Peyer's patch (tissue), 4 donors: ENCODE measurements around the gene ARHGEF39. TPM values are rescaled to one million over a fixed set of nuclear protein-coding genes. Genes with fewer than 3 reads are reported as not detected.
"Not testable (repeated sequence)": the region's sequence is repeated elsewhere in the genome, so short reads cannot be mapped to it uniquely, and the experiment has no call there.

Experiments used
- DNase-seq, 3 donors: peaks; one replicate each; pipeline ENCODE4 v3.0.0-alpha.2; 2017 to 2019
- H3K27ac ChIP-seq, 4 donors: fragments of 200-600 bp; sonication (generic); one replicate each; pipeline ENCODE4 v1.5.1; 2016 to 2019
- H3K27me3 ChIP-seq, 2 donors: fragments of 200-600 bp; sonication (generic); one replicate each; pipeline ENCODE4 v1.5.1; 2019
- H3K36me3 ChIP-seq, 3 donors: fragments of 200-600 bp; sonication (generic); one replicate each; pipeline ENCODE4 v1.5.1; 2016 to 2019
- H3K4me1 ChIP-seq, 4 donors: fragments of 200-600 bp; sonication (generic); one replicate each; pipeline ENCODE4 v1.5.1; 2016 to 2019
- H3K4me3 ChIP-seq, 4 donors: fragments of 200-600 bp; sonication (generic); 1 replicate in 3 of 4; 2 replicates in 1 of 4; pipeline ENCODE4 v1.5.1; 2016 to 2019; ENCODE audit warnings: mild to moderate bottlenecking in 1 of 4
- H3K9me3 ChIP-seq, 4 donors: fragments of 200-600 bp; sonication (generic); one replicate each; pipeline ENCODE4 v1.5.1; 2016 to 2019; ENCODE audit warnings: mild to moderate bottlenecking in 1 of 4
- CTCF ChIP-seq, 6 experiments: fragments of 450-650 bp in 4 of 6; fragments of 200-600 bp in 2 of 6; sonication (generic) in 1 of 6; IDR thresholded peaks; one replicate each; pipeline ENCODE4 v1.5.1; 2017 to 2019; ENCODE audit warnings: antibody characterized with exemption in 6 of 6, mild to moderate bottlenecking in 3 of 6, moderate library complexity in 1 of 6
- POLR2A ChIP-seq, 2 donors: fragments of 450-650 bp; IDR thresholded peaks; one replicate each; pipeline ENCODE4 v1.5.1; 2017; ENCODE audit warnings: antibody characterized with exemption in 2 of 2, mild to moderate bottlenecking in 2 of 2, moderate library complexity in 2 of 2
- total RNA-seq, 4 donors: library from RNA; depleted of rRNA; stranded (reverse); fragments of >200 nt; gene quantifications; one replicate each; pipeline ENCODE4 v1.1.0, GENCODE V29; 2016

ARHGEF39 gene
- total RNA-seq, 4 donors from 2014 or later: 1.9 to 19.8 (median 4.8) TPM

DNA sequence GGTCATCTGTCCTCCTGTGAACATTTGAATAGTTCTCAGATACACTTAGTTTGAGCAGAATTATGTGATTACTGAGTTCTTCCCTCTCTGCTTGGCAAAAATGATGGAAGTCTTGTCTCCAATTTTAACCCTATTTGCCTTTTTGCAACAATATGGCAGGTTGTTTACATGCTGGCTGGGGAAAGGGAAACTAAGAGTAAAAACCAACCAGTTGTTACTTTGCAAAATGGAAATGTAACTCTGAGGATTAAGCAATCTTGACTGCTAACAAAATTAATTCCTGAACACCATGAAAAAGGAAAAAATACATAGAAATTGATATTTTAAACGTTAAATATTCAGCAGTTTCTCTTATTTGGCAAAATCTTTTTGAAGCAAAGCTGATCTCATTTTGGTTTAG lies 25.4 kb downstream of the ARHGEF39 start:
- no peak for TF ChIP-seq CTCF (IDR thresholded peaks at IDR 0.05)
- TF ChIP-seq POLR2A (IDR thresholded peaks at IDR 0.05): no peak
- H3K9me3 ChIP-seq: no peaks in the 10 kb centered on the region
- no peak for DNase-seq
- H3K4me1 ChIP-seq: peaks cover 0 to 21% (median 2%) of the 10 kb centered on the region in 4 donors
- no peak overlapping the region for H3K4me3 ChIP-seq
- H3K27me3 ChIP-seq: no peaks in the 10 kb centered on the region
- no peaks in the 10 kb centered on the region for H3K36me3 ChIP-seq
- H3K27ac ChIP-seq: peak overlapping the region in 1 of 4 donors; percentile 44

- H3K27ac ChIP-seq: peak overlapping the region in 1 of 4 donors; percentile 44
- not testable (repeated sequence) for H3K36me3 ChIP-seq, H3K4me3 ChIP-seq, DNase-seq, H3K9me3 ChIP-seq, H3K27me3 ChIP-seq
- peaks cover 0 to 21% (median 2%) of the 10 kb centered on the region in 4 donors for H3K4me1 ChIP-seq
These were observed 25.8 kb downstream of the ARHGEF39 start for GRCh38 chr9:35639225-35639624.

- H3K36me3 ChIP-seq, H3K4me3 ChIP-seq, H3K27me3 ChIP-seq, H3K9me3 ChIP-seq, H3K27ac ChIP-seq: not testable (repeated sequence)
- peak in 1 of 3 donors; percentile 53 for DNase-seq
- peaks cover 0 to 21% (median 2%) of the 10 kb centered on the region in 4 donors for H3K4me1 ChIP-seq
These were observed 26.2 kb downstream of the ARHGEF39 start for GRCh38 chr9:35638751-35639150.

DNA sequence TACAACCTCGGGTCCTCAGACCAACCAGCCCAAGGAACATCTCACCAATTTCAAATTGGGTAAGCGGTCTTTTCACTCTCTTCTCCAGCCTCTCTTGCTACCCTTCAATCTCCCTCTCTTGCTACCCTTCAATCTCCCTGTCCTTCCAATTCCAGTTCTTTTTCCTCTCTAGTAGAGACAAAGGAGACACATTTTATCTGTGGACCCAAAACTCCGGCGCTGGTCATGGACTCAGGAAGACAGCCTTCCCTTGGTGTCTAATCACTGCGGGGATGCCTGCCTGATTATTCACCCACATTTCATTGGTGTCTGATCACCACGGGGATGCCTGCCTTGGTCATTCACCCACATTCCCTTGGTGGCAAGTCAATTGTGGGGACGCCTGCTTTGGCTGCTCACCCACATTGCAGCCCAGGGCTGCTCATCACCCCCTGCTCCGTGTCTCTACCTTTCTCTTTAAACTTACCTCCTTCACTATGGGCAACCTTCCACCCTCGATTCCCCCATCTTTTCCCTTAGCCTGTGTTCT lies 27.5 kb downstream of the ARHGEF39 start:
- not testable (repeated sequence) for H3K36me3 ChIP-seq, H3K27me3 ChIP-seq, H3K9me3 ChIP-seq, H3K4me3 ChIP-seq
- Histone ChIP-seq H3K4me1 (peaks cover 0 to 21% (median 2%) of the 10 kb centered on the region in 4 donors), H3K27ac (peak overlapping the region in 1 of 4 donors; percentile 38)
- peak in 1 of 3 donors; percentile 26 for DNase-seq

GRCh38 chr9:35636877-35637246 lies 28.1 kb downstream of the ARHGEF39 start:
- not testable (repeated sequence) for H3K9me3 ChIP-seq, H3K4me3 ChIP-seq, DNase-seq, H3K27me3 ChIP-seq, H3K36me3 ChIP-seq
- Histone ChIP-seq H3K4me1 (peaks cover 0 to 21% (median 2%) of the 10 kb centered on the region in 4 donors), H3K27ac (peak overlapping the region in 1 of 4 donors; percentile 75)

DNA sequence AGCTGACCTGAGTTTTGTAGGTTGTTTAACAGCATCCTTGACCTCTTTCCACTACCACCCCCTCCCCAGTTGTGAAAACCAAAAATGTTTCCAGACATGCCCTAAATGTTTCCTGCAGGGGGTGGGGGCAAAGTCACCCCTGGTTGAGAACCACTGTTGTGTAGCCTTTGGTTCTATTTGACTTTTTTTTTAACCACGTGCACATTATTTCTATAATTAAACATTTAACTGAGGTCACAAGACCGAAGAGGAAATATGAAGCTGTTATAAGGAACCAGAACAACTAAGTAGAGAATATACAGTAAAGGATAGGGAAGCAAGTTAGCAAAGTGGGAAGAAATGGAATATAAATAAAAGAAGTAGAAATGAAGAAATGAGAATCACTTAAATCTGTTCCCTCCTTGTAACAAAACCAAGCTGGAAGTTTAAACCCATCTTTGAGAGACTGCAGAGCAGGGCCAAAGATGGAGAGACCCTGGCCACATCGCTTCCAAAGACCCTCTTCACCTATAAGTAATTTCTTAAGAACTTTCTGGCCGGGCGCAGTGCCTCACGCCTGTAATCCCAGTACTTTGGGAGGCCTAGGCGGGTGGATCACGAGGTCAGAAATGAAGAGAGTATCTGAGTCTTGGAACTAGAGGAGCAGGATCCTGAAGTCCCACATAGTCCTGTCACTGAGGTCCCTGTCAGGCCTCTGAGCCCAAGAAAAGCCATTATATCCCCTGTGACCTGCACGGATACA lies 28.7 kb downstream of the ARHGEF39 start:
- Histone ChIP-seq H3K36me3 (no peaks in the 10 kb centered on the region), H3K27me3 (no peaks in the 10 kb centered on the region), H3K4me3 (no peak overlapping the region), H3K4me1 (peaks cover 0 to 21% (median 2%) of the 10 kb centered on the region in 4 donors), H3K9me3 (no peaks in the 10 kb centered on the region), H3K27ac (peak overlapping the region; percentile 14 to 75 (median 40))
- peak in 2 of 3 donors; percentile 70 for DNase-seq
- TF ChIP-seq POLR2A (IDR thresholded peaks at IDR 0.05) (no peak), CTCF (IDR thresholded peaks at IDR 0.05) (no peak)

DNA sequence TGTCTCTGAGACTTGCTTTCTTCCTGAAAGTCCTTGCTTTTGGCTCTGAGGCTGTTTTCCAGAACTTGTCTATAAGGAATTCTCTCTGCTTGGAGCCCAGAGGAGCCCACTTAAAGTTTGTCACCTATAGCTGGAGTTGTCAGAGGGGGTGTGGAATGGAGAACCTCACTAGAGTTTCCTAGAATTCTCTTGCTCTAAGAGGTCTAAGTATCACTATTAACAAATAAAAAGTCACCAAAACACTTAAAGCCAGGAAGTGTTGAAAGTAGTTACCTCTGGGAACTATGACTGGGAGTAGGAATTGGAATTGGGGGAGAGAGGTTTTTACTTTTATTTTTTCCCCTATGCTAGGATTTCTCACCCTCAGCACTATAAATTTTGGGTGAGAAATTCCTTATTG lies 29.3 kb downstream of the ARHGEF39 start:
- no peak for TF ChIP-seq CTCF (IDR thresholded peaks at IDR 0.05)
- TF ChIP-seq POLR2A (IDR thresholded peaks at IDR 0.05): no peak
- Histone ChIP-seq H3K27ac (peak overlapping the region; percentile 14 to 75 (median 40)), H3K4me3 (no peak overlapping the region), H3K36me3 (no peaks in the 10 kb centered on the region), H3K27me3 (no peaks in the 10 kb centered on the region), H3K9me3 (no peaks in the 10 kb centered on the region), H3K4me1 (peaks cover 0 to 21% (median 2%) of the 10 kb centered on the region in 4 donors)
- no peak for DNase-seq
